Right kidney (tissue), 1 donor: Measurements from ENCODE around the gene ERC1.
"Not testable (repeated sequence)": the region's sequence is repeated elsewhere in the genome, so short reads cannot be mapped to it uniquely, and the experiment has no call there.

Source experiments
- DNase-seq: peaks from one replicate; pipeline ENCODE4 v3.0.0-alpha.2; 2016

Gene ERC1

GRCh38 chr12:981176-981828, 9.7 kb upstream of the ERC1 start:
- DNase-seq, result no peak

DNA sequence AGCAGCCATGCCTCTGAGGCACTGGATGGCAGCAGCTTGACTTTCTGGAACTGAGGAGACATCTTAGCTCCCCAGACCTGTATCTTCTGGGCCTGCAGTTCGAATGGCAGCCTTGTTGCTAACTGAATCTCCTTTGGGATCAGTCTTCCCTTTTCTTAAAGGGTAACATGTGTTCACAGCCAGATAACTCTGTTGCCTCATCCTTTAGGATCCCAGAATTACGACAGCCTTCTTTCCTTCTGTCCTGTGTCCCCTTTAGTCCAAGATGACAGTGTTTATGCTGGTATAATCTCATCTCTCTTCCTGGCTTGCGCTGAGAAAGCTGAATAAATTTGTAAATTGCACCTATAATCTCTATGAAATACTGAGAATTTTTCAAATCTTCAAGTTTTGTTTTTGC, 9.1 kb upstream of the ERC1 start:
- no peak for DNase-seq

- DNase-seq, result no peak
These were observed 2.4 kb upstream of the ERC1 start for GRCh38 chr12:988646-989045.

DNA sequence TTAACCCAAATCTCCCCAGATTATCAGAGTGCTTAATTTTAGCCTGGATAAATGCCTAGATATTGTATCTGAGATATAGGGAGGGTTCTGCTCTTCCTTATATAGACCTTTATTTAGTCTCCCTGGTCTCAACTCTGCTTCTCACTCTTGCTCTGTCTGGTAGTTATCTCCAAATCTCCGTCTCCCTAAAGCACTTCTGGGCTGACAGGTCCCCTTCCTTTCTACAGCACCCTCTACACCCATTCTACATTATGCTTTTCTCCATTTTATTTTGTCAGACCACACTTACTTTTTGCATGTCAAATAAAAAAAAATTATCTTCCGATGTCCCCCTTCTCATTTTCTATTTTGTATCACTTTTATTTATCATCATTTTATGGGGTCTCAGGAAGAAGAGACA, 2.0 kb upstream of the ERC1 start:
- DNase-seq, result no peak

- peak; percentile 52 for DNase-seq
These were observed 1.0 kb upstream of the ERC1 start for GRCh38 chr12:989751-990660.

GRCh38 chr12:991350-992333, 619 bp downstream of the ERC1 start:
- DNase-seq, result peak; percentile 87

DNA sequence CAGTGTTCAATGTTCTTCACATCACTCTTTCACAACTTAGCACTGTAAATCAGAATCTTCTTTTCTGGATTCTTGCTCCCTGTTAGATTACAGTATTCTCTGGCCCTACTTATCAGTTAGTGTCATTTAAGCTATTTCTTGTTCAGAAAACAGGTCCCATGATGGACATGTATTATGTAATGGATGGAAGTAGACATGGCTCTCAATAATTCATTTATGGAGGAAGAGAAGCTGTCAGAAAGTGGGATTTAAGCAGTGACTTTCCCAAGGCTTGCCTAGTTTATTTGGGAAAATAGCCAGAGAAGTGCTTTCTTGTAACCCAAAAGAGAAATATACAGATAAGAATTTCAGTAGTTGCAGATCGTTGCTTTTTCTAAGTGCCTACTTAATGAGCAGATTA, 1.6 kb downstream of the ERC1 start:
- no peak for DNase-seq

DNA sequence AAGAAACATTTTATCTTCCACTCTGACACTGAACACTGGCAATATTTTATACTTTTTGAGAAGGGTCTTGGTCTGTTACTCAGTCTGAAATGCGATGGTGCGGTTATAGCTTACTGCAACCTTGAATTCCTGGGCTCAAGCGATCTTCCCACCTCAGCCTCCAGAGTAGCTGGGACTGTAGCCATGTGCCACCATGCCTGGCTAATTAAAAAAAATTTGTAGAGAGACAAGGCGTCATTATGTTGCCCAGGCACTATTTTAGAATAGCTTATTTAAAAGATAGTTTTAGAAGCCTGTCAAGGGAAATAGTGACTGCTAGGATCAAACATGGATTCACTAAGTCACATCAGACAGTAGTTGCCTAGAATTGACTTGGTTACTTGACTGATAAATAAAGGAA, 5.9 kb downstream of the ERC1 start:
- no peak for DNase-seq

GRCh38 chr12:997505-997904, 6.5 kb downstream of the ERC1 start:
- no peak for DNase-seq

DNA sequence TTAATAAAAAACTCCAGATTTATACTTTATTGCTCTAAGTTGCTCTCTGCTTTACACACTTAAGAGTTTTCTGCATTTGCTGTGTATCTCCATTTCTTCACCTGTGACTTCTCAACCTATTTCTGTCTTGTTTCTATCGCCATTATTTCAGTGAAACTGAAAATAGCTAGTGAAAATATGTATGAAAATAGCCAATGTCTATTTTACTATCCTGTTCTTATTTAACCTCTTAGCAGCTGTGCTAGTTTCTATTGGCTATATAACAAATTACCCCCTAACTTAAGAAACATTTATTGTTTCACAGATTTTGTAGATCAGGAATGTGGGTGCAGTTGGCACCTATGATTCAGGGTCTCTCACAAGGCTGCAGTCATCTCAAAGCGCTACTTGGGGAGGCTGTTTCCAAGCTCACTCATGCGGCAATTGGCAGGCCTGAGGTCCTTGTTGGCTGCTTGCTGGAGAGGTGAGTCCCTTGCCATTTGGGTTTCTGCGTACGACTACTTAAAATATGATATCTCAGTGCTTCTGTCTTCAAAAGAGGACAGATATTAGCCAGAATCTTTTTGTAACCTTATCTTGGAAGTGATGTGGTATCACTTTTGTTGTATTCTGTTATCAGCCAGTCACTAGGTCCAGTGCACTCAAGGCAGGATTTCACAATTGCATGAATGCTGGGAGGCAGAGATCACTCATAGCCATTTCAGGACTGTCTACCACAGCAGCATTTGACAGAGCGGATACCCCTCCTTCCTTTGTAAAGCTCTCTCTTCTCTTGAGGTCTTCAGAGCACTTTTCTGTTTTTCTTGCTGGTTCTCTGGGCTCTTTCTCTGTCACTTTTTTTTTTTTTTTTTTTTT, 7.2 kb downstream of the ERC1 start:
- no peak for DNase-seq

GRCh38 chr12:999736-1000135, 8.7 kb downstream of the ERC1 start:
- DNase-seq, result not testable (repeated sequence)

DNA sequence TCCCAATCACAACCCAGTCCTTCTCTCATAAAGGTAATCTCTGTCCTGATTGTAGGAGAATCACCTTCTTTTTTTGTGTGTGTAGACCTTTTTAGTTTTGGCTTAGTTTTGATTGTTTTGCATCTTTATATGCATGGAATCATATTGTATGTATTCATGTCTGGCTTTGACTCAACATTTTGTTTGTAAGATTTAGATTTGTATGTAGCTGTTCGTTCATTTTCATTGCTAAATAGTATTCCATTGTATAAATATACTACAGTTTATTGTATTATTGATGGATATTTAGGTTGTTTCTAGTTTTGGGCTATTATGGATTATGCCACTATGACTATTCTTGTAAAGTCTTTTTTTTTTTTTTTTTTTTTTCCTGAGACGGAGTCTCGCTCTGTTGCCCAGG, 10.5 kb downstream of the ERC1 start:
- no peak for DNase-seq

DNA sequence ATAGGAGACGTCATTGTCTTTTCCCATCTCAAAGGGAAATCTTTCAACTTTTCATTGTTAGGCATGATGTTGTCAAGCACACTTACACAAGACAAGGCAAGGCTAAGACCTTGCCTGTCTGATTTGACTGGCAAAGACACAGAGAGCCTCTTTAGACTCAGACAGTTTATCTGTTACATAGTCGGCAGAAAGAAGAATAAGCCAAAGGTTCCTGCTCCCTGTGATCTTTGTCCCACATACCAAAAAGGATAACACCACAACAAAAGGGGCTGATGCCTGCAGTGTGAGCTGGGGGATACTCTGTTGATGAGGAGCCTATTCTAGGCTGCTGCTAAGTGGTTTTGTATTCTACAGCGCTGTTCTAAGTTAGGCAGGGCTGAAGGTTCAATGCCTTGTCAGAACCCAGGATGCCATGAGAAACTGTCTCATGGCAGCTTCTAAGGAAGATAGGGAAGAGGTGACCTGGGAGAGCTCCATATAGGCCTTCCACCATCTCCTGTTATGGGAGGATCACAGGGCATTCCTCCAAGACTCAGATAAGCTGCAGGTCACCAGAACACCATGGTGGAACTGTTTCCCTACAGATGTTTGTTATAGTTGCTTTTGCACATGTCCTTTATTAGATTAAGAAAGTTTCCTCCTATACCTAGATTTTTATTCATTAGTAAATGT, 12.7 kb downstream of the ERC1 start:
- no peak for DNase-seq

GRCh38 chr12:1006255-1006654, 15.2 kb downstream of the ERC1 start:
- no peak for DNase-seq

GRCh38 chr12:1007276-1007675, 16.3 kb downstream of the ERC1 start:
- no peak for DNase-seq

DNA sequence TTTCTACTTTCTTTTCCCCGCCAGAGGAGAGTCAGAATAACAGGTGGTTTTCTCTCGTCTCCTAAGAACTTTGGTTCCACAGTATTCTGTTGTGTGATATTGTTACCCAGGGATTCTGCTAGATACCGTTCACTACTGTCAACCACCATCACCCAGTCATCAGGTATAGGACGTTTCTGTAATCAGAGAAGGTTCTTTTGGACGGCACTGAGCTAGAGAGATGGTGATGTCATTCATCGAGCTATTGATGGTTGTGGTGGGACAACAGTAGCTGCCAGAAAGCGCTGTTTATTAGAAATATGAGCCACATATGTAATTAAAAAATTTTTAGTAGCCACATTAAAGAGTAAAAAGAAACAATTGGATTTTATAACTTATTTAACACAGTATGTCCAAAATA, 17.0 kb downstream of the ERC1 start:
- no peak for DNase-seq

DNA sequence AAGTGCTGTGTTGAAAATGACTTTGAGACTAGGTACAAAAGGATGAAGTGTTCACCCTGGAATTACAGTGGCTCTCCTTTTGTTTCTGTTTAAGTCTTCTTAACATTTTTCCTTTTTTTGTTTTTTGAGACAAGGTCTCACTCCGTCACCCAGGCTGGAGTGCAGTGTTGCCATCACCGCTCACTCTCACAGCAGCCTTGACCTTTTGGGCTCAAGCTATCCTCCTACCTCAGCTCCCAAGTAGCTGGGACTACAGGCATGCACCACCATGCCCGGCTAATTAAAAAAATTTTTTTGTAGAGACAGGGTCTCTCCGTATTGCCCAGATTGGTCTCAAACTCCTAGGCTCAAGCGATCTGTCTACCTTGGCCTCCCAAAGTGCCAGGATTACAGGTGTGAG, 20.1 kb downstream of the ERC1 start:
- no peak for DNase-seq

- no peak for DNase-seq
These were observed 22.8 kb downstream of the ERC1 start for GRCh38 chr12:1013618-1014489.

DNA sequence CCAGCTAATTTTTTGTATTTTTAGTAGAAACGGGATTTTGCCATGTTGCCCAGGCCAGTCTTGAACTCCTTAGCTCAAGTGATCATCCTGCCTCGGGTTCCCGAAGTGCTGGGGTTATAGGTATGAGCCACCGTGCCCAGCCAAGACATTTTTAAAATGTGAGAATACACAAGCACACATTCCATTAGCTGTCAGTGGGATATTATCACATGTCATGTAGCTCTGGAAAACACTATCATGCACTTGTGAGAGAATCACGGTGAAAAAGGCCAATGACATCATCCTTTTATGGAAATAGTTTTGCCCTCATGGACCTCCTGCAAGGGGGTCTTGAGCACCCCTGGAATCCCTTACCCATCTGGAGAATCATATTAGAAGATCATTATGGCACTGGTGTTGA, 28.3 kb downstream of the ERC1 start:
- no peak for DNase-seq

- DNase-seq, result no peak
These were observed 29.4 kb downstream of the ERC1 start for GRCh38 chr12:1020389-1020788.
